Measurements from ENCODE around the gene MAPK4.

The MAPK4 gene

DNA sequence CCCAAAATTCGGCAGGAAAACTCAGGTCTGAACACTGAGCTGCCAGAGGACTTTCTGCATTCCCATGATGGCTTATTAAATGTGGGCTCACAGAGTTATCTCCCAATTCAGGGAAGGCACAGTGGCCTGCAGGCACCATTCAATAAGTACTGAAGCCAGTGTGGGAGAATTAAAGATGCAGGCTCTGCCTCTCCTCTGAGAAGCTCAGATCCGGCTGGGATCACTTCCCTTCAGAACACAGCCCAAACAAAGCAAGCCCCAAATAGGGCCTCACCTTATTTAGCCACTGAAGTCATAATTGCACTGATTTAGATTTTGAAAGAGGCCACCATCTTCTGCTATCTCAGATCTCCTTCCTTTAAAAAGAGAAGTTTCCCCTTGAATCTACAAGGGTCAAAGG lies 94.3 kb downstream of the MAPK4 start:
- Histone ChIP-seq H3K4me1 (ENCODE audit: control insufficient read depth, insufficient read depth, low read length) (peaks cover 3% of the 10 kb centered on the region; the same call in 1 of the 2 replicates), H3K9me3 (ENCODE audit: control insufficient read depth, insufficient read depth, low read depth, low read length) (peaks cover 5% of the 10 kb centered on the region)

DNA sequence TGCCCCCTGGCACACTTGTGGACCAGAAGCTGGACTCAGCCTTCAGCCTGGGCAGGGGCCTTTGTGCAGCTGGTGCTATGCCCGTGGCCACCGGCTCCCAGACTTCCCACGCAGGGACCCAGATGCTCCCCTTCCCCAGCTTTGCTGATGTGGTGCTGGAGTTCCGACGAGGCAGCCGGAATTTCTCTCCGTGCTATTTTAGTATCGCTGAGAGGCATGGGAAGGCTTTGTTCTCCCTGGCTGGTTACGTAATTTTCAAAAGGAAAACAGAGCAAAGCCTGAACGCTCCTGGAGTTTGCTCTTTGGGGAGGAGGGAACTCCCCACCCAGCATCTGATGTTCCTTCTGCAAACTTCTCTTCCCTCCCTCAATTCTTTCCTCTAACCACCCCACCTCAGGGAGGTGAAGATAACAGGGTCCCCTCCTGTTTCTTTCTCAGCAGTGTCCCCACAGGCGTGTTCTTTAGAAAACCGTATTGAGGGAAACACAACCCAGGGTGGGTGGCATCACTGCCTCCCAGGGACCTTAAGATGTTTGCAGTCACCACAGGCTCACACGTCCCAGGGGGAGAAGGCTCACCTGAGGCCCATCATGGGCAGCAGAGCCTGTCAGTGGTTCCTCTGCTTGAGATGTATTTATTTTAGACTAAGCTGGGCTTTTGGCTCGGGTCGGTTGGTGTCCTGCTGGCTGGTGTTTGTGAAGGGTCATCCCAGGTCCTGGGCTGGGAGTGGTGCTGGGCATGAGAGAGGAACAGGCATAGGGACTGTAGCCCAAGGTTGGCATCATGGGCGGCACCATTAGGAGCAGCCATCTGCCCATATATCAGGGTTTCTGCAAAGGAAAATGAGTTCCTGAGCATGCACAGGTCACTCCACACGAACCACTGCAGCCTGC lies 95.0 kb downstream of the MAPK4 start:
- H3K27ac ChIP-seq (ENCODE audit: low read depth, low read length) = no peak overlapping the region
- no peaks in the 10 kb centered on the region for H3K36me3 ChIP-seq (ENCODE audit: control insufficient read depth, insufficient read depth, low read length)
- no peak overlapping the region for H3K9ac ChIP-seq (ENCODE audit: low read length)
- no peak overlapping the region for H3K4me3 ChIP-seq (ENCODE audit: low read depth, low read length)
- peaks cover 9% of the 10 kb centered on the region; the same call in 1 of the 2 replicates for H3K4me1 ChIP-seq (ENCODE audit: control insufficient read depth, insufficient read depth, low read length)
- peaks cover 5% of the 10 kb centered on the region for H3K9me3 ChIP-seq (ENCODE audit: control insufficient read depth, insufficient read depth, low read depth, low read length)
- no peaks in the 10 kb centered on the region for H3K27me3 ChIP-seq (ENCODE audit: control insufficient read depth, insufficient read depth, low read length)

More for the DNA sequence above, 94.3 kb downstream of the MAPK4 start:
- no peak overlapping the region for H3K9ac ChIP-seq (ENCODE audit: low read length)
- no peak overlapping the region for H3K27ac ChIP-seq (ENCODE audit: low read depth, low read length)
- H3K36me3 ChIP-seq (ENCODE audit: control insufficient read depth, insufficient read depth, low read length) = no peaks in the 10 kb centered on the region
- no peak overlapping the region for H3K4me3 ChIP-seq (ENCODE audit: low read depth, low read length)
- H3K27me3 ChIP-seq (ENCODE audit: control insufficient read depth, insufficient read depth, low read length) = no peaks in the 10 kb centered on the region

DNA sequence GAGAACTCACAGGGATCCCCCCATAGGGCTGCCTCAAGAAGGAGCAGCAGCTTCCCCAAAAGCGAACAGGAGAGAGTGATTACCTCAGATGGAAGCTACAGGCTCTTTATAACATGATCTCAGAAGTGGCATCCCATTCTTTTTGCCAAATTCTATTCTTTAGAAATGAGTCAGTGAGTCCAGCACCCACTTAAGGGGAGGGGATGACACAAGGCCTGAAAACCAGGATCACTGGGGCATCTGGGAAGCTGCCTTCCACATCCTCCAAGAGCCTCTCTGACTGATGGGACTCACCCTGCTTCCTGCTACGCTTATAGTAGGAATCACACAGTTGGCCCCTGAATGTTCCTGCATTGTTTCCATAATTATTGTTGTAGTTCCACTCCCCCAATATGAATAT lies 96.5 kb downstream of the MAPK4 start:
- Histone ChIP-seq H3K4me1 (ENCODE audit: control insufficient read depth, insufficient read depth, low read length) (peaks cover 9% of the 10 kb centered on the region; the same call in 1 of the 2 replicates), H3K4me3 (ENCODE audit: low read depth, low read length) (no peak overlapping the region), H3K27me3 (ENCODE audit: control insufficient read depth, insufficient read depth, low read length) (no peaks in the 10 kb centered on the region), H3K27ac (ENCODE audit: low read depth, low read length) (no peak overlapping the region), H3K9ac (ENCODE audit: low read length) (no peak overlapping the region), H3K9me3 (ENCODE audit: control insufficient read depth, insufficient read depth, low read depth, low read length) (peaks cover 8% of the 10 kb centered on the region), H3K36me3 (ENCODE audit: control insufficient read depth, insufficient read depth, low read length) (no peaks in the 10 kb centered on the region)

DNA sequence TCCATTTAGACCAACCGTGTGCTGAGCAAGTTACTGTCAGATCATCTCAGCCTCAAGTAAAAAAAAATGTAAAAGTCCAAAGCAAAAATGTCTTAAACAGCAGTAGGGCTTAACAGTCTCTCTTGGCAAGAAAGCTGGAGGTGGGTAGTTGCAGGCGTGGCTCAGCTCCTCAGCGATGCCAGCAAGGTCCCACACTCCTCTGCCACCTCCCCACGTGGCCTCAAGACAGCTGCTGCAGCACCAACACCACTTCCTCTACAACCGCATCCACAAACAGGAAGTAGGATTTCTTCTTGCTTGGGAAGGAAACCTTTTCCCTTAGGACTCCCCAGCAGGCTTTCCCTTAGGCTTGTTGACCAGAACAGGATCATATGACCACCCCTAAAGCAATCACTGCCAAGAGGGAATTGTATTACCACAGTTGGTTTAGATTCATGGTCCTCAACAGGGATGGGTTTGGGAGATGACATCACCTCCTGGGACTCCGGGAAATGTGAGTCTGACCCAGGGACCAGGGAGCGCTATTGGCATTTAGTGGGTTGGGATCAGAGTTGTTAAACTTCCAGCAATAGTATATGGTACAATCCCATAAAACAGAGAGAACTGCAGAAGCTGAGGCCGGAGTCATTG lies 97.1 kb downstream of the MAPK4 start:
- Histone ChIP-seq H3K27ac (ENCODE audit: low read depth, low read length) (no peak overlapping the region), H3K4me3 (ENCODE audit: low read depth, low read length) (no peak overlapping the region), H3K36me3 (ENCODE audit: control insufficient read depth, insufficient read depth, low read length) (no peaks in the 10 kb centered on the region), H3K4me1 (ENCODE audit: control insufficient read depth, insufficient read depth, low read length) (peaks cover 9% of the 10 kb centered on the region; the same call in 1 of the 2 replicates), H3K27me3 (ENCODE audit: control insufficient read depth, insufficient read depth, low read length) (no peaks in the 10 kb centered on the region), H3K9ac (ENCODE audit: low read length) (no peak overlapping the region), H3K9me3 (ENCODE audit: control insufficient read depth, insufficient read depth, low read depth, low read length) (peaks cover 9% of the 10 kb centered on the region)

- Histone ChIP-seq H3K4me3 (ENCODE audit: low read depth, low read length) (no peak overlapping the region), H3K4me1 (ENCODE audit: control insufficient read depth, insufficient read depth, low read length) (peaks cover 9% of the 10 kb centered on the region; the same call in 1 of the 2 replicates), H3K9me3 (ENCODE audit: control insufficient read depth, insufficient read depth, low read depth, low read length) (peaks cover 9% of the 10 kb centered on the region), H3K27ac (ENCODE audit: low read depth, low read length) (no peak overlapping the region), H3K9ac (ENCODE audit: low read length) (no peak overlapping the region), H3K27me3 (ENCODE audit: control insufficient read depth, insufficient read depth, low read length) (no peaks in the 10 kb centered on the region), H3K36me3 (ENCODE audit: control insufficient read depth, insufficient read depth, low read length) (no peaks in the 10 kb centered on the region)
Observed at GRCh38 chr18:50658601-50659000, 98.7 kb downstream of the MAPK4 start.

GRCh38 chr18:50659091-50660003 lies 99.5 kb downstream of the MAPK4 start:
- H3K9ac ChIP-seq (ENCODE audit: low read length) = no peak overlapping the region
- peaks cover 15% of the 10 kb centered on the region for H3K9me3 ChIP-seq (ENCODE audit: control insufficient read depth, insufficient read depth, low read depth, low read length)
- no peak overlapping the region for H3K4me3 ChIP-seq (ENCODE audit: low read depth, low read length)
- no peak overlapping the region for H3K27ac ChIP-seq (ENCODE audit: low read depth, low read length)
- H3K27me3 ChIP-seq (ENCODE audit: control insufficient read depth, insufficient read depth, low read length) = no peaks in the 10 kb centered on the region
- no peaks in the 10 kb centered on the region for H3K36me3 ChIP-seq (ENCODE audit: control insufficient read depth, insufficient read depth, low read length)
- peaks cover 9% of the 10 kb centered on the region; the same call in 1 of the 2 replicates for H3K4me1 ChIP-seq (ENCODE audit: control insufficient read depth, insufficient read depth, low read length)

DNA sequence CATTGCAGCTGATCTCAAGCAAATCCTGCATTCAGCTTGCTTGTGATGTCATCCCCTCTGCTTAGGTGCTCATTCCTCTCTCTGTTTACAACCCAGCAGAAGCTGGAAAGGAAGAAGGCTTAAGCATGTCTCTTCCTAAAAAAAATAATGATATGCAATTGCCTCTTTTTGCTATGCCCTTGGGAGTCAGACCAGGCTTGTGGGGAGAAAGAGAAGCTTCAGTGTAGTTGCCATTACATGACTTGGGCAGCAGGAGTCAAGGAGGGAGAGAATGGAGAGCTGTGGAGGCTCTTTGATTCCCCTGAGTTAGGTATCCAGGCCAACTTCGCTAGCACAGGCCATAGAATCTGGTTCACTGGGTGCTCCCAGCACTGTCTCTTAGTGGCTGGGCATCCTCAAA lies 101.1 kb downstream of the MAPK4 start:
- no peak overlapping the region for H3K27ac ChIP-seq (ENCODE audit: low read depth, low read length)
- peaks cover 15% of the 10 kb centered on the region for H3K9me3 ChIP-seq (ENCODE audit: control insufficient read depth, insufficient read depth, low read depth, low read length)
- no peaks in the 10 kb centered on the region for H3K36me3 ChIP-seq (ENCODE audit: control insufficient read depth, insufficient read depth, low read length)

GRCh38 chr18:50662177-50662576 lies 102.3 kb downstream of the MAPK4 start:
- no peak overlapping the region for H3K9ac ChIP-seq (ENCODE audit: low read length)

More for the DNA sequence above, 101.1 kb downstream of the MAPK4 start:
- Histone ChIP-seq H3K4me1 (ENCODE audit: control insufficient read depth, insufficient read depth, low read length) (peaks cover 9% of the 10 kb centered on the region; the same call in 1 of the 2 replicates), H3K27me3 (ENCODE audit: control insufficient read depth, insufficient read depth, low read length) (no peaks in the 10 kb centered on the region), H3K4me3 (ENCODE audit: low read depth, low read length) (no peak overlapping the region), H3K9ac (ENCODE audit: low read length) (no peak overlapping the region)

GRCh38 chr18:50662775-50663383 lies 103.0 kb downstream of the MAPK4 start:
- Histone ChIP-seq H3K9ac (ENCODE audit: low read length) (no peak overlapping the region), H3K9me3 (ENCODE audit: control insufficient read depth, insufficient read depth, low read depth, low read length) (peaks cover 11% of the 10 kb centered on the region), H3K4me1 (ENCODE audit: control insufficient read depth, insufficient read depth, low read length) (peaks cover 9% of the 10 kb centered on the region; the same call in 1 of the 2 replicates), H3K27ac (ENCODE audit: low read depth, low read length) (no peak overlapping the region), H3K27me3 (ENCODE audit: control insufficient read depth, insufficient read depth, low read length) (no peaks in the 10 kb centered on the region), H3K4me3 (ENCODE audit: low read depth, low read length) (no peak overlapping the region), H3K36me3 (ENCODE audit: control insufficient read depth, insufficient read depth, low read length) (no peaks in the 10 kb centered on the region)

More at GRCh38 chr18:50662177-50662576, 102.3 kb downstream of the MAPK4 start:
- Histone ChIP-seq H3K36me3 (ENCODE audit: control insufficient read depth, insufficient read depth, low read length) (no peaks in the 10 kb centered on the region), H3K27ac (ENCODE audit: low read depth, low read length) (no peak overlapping the region), H3K4me3 (ENCODE audit: low read depth, low read length) (no peak overlapping the region), H3K27me3 (ENCODE audit: control insufficient read depth, insufficient read depth, low read length) (no peaks in the 10 kb centered on the region), H3K9me3 (ENCODE audit: control insufficient read depth, insufficient read depth, low read depth, low read length) (peaks cover 15% of the 10 kb centered on the region), H3K4me1 (ENCODE audit: control insufficient read depth, insufficient read depth, low read length) (peaks cover 9% of the 10 kb centered on the region; the same call in 1 of the 2 replicates)
